HEK293 (cell line): ENCODE measurements around the gene GPR22.

Source experiments
- GLIS1 ChIP-seq: fragments of 450-650 bp; formaldehyde crosslinking; IDR thresholded peaks from 2 replicates; pipeline ENCODE4 v1.5.1; 2016; ENCODE audit warnings: missing biosample characterization, missing genetic modification characterization
- KLF1 ChIP-seq: fragments of 450-650 bp; formaldehyde crosslinking; IDR thresholded peaks from 2 replicates; pipeline ENCODE4 v1.5.1; 2016; ENCODE audit warnings: missing biosample characterization, missing genetic modification characterization
- REST ChIP-seq: fragments of 450-650 bp; formaldehyde crosslinking; IDR thresholded peaks from 2 replicates; pipeline ENCODE4 v1.5.1; 2016; ENCODE audit warnings: missing biosample characterization, missing genetic modification characterization
- ZNF266 ChIP-seq: fragments of 450-650 bp; formaldehyde crosslinking; IDR thresholded peaks from 2 replicates; pipeline ENCODE4 v1.5.1; 2016; ENCODE audit warnings: missing biosample characterization, missing genetic modification characterization, low read depth
- ZNF426 ChIP-seq: fragments of 450-650 bp; formaldehyde crosslinking; IDR thresholded peaks from 2 replicates; pipeline ENCODE4 v1.5.1; 2017; ENCODE audit warnings: missing biosample characterization, missing genetic modification characterization, mild to moderate bottlenecking, inconsistent platforms, moderate library complexity
- ZNF501 ChIP-seq: fragments of 450-650 bp; formaldehyde crosslinking; IDR thresholded peaks from 2 replicates; pipeline ENCODE4 v1.5.1; 2016; ENCODE audit warnings: missing biosample characterization, missing genetic modification characterization
- ZNF510 ChIP-seq: fragments of 450-650 bp; formaldehyde crosslinking; IDR thresholded peaks from 2 replicates; pipeline ENCODE4 v1.5.1; 2018; ENCODE audit warnings: mild to moderate bottlenecking, missing genetic modification characterization, missing biosample characterization; ENCODE audit not compliant: insufficient replicate concordance
- ZNF513 ChIP-seq: fragments of 450-650 bp; IDR thresholded peaks from 2 replicates; pipeline ENCODE4 v1.5.1; 2018; ENCODE audit warnings: missing biosample characterization, missing genetic modification characterization
- TF ChIP-seq, protein P1 (sequence below): fragments of 450-650 bp; formaldehyde crosslinking; IDR thresholded peaks from 2 replicates; pipeline ENCODE4 v1.5.1; 2016; ENCODE audit warnings: missing biosample characterization, missing genetic modification characterization

DNA sequence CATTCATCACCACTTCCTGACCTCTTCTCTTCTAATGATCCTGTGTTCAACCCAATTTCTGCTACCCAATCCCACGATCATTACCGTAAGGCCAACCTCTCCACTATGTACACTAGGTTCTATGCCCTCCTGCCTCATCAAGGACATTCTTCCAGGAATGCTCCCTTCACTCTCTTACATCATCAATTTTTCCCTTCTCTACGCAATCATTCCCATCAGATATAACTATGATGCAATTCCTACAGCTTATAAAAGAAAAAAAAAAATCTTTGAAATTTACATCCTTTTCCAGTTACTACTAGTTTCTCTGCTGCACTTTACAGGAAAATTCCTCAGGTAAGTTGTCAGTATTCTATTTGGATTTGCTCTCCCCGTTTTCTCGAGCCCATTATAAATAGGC is 30.8 kb upstream of the GPR22 start:
- TF ChIP-seq ZNF501 (tag by site-specific recombination) (no peak), GLIS1 (no peak), ZNF266 (tag by site-specific recombination) (no peak), ZNF510 (tag by site-specific recombination) (no peak), ZNF513 (tag by site-specific recombination) (no peak), REST (tag by site-specific recombination) (no peak), ZNF426 (no peak), KLF1 (tag by site-specific recombination) (no peak)
- TF ChIP-seq, protein P1, sequence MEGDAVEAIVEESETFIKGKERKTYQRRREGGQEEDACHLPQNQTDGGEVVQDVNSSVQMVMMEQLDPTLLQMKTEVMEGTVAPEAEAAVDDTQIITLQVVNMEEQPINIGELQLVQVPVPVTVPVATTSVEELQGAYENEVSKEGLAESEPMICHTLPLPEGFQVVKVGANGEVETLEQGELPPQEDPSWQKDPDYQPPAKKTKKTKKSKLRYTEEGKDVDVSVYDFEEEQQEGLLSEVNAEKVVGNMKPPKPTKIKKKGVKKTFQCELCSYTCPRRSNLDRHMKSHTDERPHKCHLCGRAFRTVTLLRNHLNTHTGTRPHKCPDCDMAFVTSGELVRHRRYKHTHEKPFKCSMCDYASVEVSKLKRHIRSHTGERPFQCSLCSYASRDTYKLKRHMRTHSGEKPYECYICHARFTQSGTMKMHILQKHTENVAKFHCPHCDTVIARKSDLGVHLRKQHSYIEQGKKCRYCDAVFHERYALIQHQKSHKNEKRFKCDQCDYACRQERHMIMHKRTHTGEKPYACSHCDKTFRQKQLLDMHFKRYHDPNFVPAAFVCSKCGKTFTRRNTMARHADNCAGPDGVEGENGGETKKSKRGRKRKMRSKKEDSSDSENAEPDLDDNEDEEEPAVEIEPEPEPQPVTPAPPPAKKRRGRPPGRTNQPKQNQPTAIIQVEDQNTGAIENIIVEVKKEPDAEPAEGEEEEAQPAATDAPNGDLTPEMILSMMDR, result no peak
